K562 treated with DMSO at 1 percent for 24 hours (cell line): ENCODE measurements around the gene RXFP1. TPM values are rescaled to one million over a fixed set of nuclear protein-coding genes. Genes with fewer than 3 reads are reported as not detected.

Experiments
- total RNA-seq: library from RNA; unstranded; fragments of 300-600 nt; gene quantifications from 2 replicates; pipeline ENCODE4 v1.2.3, GENCODE V29; 2022; ENCODE audit warnings: low read depth; ENCODE audit not compliant: insufficient read depth

The RXFP1 gene
- total RNA-seq, result 0.08 TPM in 1 of 2 replicates, not detected in the other

GRCh38 chr4:158521484-158522088, at the start of gene RXFP1:
Gene RXFP1 (plus strand): TSS chr4:158521882. CDS start chr4:158521977, 95 bp downstream.

DNA sequence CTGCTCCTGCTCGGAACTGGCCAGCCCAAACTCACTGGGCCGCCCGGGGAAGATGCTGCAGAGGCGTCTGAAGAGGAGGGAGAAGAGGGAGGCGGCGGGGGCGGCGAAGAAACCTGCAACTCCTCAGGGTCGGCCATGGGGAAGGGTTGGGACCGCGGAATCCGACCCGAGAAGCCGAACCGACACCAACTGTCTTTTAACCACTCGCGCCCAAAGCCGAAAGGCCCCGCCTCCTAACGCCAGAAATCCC, 149.9 kb downstream of the RXFP1 start, which contains the start of gene C4orf46:
C4orf46 (minus strand) TSS at position 223 of the 250 bp plus-strand sequence; CDS start at position 137, 86 bp downstream.

DNA sequence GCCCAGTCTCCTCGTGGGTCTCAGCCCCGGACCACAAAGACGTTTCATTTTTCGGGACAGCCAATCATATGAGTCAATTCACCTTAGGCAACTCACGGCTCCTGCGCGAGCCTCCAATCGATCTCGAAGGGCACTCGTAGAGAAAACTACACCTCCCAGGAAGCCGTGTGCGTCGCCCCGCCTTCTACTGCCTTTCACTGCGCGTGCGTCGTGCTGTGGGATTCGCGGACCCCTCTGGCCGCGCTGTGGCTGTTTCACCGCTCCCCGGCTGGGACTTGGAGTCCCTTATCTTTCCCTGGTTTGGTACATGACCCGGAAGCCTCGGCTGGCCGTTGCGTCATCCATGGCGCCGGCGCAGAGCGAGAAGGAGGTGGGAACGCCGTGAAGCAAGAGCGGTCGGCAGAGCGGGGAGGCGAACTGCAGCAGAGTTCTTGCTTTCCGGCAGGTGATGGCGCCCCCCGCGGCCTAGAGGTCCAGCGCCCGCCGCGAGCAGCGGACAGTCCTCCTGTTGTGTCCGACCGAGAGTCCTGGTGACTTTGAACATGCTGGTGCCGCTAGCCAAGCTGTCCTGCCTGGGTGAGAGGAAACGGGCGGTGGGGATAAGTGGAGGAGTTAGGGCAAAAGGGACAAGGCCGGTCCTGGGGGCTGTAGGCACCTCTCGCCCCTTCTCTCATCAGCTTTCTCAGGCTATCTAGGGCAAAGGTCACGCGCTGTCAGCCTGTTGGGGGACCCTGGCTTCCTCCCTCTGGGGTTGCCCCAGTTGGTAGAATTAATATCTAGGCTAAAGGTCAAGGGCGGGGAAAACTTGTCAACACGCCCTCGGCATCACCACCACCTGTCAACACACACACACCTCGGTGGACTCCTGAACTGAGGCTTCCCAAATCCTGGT, 150.5 kb downstream of the RXFP1 start, which contains the start of gene ETFDH:
ETFDH (plus strand) TSS at position 382 of the 892 bp plus-strand sequence; CDS start at position 543, 161 bp downstream.

Other genes starting within 250 kb of the RXFP1 start
- gene C4orf46, start 150.0 kb downstream of the RXFP1 start, total RNA-seq, result 7.7 and 8.2 TPM in 2 replicates
- gene ETFDH, start 150.4 kb downstream of the RXFP1 start, total RNA-seq, result 15.1 and 25.3 TPM in 2 replicates
- 24.7 and 29.6 TPM in 2 replicates for gene PPID, start 201.5 kb downstream of the RXFP1 start, total RNA-seq
- 7.6 and 9.6 TPM in 2 replicates for gene FNIP2, start 247.1 kb downstream of the RXFP1 start, total RNA-seq